GM19043 (cell line): ENCODE measurements around the gene TSPAN7.

Source experiments
- ATAC-seq: cut with Tn5 transposase; IDR thresholded peaks from one replicate; pipeline ENCODE4 v1.9.1; 2021; ENCODE audit warnings: low read depth; ENCODE audit not compliant: unreplicated experiment

TSPAN7 gene

DNA sequence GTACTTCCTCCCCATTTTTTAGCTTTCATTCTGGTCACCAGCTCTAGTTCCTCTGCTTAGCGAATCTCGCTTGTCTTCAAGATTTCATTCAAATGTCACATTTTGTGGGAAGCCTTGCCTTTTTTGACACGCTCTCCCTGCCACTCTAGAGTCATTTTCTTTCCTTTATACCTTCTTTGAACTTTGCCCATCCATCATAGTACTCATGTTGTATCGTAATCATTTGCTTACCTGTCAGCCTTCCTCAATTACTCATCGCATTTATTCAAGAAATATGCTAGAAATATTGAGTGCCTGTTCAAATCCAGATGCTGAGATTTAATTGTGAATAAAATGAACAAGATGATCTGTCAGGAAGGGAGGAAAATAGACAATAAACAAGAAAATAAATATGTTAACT lies 21.8 kb downstream of the TSPAN7 start:
- no peak for ATAC-seq

DNA sequence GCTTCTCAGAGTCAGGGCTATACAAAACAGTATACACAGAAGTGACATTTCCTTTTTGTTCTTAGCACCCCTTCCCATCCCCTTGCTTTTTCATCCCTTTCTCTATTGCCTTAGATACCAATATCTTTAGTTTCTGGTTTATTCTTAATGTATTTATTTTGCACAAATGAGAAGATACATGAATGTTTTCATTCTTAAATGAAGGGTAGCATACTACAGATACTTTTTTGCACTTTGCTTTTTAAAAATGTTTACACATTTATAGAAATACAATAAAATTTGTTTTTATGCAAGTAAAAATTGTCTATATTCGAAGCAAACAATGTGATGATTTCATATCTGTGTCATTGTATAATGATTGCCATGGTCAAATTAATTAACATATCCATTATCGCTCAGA lies 33.1 kb downstream of the TSPAN7 start:
- ATAC-seq = no peak

DNA sequence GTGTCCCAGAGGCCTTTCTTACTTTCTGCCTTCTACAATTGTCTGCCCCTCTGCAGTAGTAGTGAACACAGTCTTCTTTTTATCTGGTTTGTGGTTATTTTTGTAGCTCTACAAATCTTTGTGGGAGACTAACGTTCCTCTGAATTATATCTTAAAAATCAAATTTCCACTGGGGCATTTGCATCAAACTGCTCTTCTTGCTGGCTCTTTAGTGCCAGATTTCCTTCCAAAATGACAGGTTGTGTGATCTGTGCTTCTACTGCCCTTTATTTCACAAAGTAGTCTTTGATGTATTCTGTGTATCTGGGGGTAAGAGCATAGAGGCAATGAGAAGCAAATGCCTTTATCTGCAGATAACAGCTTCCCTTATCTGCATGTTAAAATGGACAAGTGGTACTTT lies 34.5 kb downstream of the TSPAN7 start:
- no peak for ATAC-seq

DNA sequence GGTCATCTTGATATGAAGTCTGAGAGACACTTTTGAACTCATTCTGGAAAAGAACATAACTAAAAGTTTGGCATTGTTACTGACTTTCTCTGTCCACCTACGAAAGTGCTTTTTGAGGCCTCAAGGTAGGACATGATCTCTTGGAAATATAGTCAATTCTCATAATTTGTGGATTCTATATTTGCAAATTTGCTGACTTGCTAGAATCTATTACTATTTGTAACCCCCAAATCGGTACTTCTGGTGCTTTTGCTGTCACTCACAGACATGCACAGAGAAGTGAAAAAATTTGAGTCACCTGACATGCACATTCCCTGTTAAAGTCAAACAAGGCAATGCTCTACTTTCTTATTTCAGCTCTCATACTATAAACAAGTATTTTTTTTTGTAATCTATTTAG lies 35.6 kb downstream of the TSPAN7 start:
- no peak for ATAC-seq

DNA sequence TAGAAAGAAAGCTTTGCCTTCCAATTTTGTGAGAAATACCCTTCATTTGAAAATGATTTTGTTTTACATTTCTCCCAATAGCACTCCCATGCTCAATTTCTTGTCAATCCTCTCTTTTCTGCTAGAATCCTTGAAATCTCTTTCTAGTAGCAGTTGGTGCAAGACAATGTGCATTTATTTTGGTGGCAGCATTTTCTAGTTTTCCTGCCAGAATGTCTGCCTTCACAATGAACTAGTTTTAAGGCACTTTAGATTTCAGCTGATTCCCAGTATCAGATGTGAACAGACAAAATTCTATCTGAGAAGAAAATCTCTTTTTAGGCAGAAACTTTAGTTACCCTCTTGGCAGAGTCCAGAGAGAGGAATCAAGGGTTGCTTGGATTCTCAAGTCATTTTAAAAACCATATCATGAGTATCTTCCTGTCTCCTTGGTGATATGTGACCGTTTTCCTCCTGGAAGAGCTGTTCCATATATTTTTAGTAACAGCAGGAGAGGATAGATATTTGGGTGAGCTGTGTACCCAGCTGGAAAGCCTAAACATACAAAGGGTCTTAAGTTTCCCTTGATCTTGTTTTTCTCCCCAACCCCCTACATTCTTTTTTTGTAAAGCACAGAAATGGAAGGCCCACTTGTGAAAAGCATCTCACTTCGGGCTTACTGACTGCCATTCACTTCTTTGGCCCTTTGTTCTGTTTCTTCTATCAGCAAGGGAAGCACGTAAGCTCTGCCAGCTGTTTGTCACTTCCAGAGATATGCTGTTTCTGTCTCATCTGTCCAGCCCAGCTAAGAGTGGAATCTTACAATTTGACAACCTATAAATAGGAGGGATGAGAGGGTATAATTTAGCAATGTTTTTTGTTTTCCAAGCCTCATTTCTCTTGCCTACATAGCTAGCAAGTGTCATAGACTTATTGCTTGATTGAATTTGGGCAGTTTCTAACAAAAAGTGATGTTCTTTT lies 38.7 kb downstream of the TSPAN7 start:
- no peak for ATAC-seq

DNA sequence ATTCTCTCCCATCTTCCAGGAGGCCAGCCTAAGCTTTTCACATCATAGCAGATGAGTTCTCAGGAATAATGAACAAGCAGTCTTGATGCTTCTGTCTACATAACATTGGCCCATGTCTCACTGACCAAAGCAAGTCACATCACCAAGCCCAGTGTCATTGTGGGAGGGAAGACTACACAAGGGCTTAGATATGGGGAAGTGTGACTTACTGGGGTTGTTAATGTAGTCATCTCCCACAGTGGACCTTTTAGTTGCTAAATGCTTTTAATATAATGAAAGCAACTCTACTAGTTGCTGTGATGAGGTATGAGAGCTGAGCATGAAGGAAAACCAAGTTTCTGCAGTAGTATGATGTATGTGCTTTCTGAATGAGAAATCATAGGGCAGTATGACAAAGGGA lies 40.5 kb downstream of the TSPAN7 start:
- no peak for ATAC-seq

DNA sequence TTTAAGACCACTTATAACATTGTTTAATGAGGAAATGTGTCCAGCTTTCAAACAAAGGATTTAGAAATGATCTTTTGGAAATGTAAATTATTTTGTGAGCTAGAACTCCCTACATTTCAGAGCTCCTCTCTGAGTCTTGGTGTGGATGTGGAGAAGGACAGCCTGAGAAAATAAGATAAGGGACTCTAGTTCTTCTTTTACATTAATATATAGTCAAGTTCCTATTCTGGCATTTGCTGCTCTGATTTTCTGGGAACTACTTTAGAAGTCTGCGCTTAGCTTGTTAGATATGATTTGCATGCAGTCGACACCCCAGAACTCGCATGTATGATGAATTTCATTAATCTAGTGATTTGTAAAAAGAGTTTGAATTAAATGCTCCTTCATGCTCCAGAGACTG lies 45.5 kb downstream of the TSPAN7 start:
- ATAC-seq = no peak

DNA sequence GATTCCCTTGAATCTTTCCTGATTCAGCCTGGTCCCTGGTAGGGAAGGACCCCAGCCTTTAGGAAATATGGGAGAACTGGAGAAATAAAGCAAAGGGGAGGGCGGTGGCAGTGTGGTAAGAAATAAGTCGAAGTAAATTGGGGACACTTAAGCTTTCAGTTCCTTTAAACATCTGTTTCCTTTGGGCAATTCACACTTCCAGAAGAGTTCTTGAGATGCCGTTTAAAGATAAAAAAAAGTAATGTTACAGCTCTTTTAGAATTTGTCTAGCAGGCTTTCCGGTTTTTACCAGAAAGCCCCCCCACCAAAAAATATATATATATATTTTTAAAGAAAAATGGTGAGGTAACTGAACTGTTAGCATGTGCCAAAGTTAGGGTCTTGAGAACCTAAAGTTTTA lies 46.6 kb downstream of the TSPAN7 start:
- no peak for ATAC-seq

DNA sequence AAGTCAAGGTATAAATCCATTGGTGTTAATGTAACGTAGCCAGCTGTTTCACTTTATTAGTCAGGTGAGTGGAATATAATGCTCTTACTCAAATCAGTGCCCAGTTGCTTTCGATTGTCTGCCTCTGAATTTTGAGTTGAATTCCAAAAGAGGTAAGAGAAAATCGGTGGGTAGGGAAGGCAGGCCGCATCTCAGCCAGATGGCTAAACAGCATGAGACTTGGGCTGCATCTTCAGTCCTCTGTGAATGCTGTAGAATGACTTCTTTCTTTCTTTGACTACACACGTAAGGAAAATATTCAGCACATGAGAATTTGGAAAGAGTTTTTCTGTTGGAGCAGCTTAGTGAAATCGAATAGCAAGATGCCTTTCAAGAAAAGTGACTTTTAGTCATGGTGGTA lies 49.5 kb downstream of the TSPAN7 start:
- ATAC-seq = no peak

DNA sequence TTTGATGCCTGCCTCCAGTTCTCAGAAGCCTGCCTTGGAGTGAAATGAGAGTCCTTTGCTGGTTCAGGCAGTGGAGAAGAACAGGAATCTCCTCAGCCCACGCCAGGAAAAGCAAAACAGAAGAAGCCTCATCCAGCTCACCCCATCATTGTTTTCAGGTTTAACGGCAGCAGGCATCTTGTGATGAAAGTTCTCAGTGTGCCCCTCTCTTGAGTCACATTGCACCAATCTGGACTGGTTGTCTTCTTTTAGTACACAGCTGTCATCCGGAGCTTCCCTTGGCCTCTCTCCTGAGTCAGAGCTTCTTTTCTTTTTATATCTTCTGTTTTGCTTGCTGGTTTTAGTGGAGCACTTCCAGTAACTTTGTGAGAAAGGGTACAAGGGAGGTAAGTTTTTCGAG lies 50.9 kb downstream of the TSPAN7 start:
- ATAC-seq = no peak

DNA sequence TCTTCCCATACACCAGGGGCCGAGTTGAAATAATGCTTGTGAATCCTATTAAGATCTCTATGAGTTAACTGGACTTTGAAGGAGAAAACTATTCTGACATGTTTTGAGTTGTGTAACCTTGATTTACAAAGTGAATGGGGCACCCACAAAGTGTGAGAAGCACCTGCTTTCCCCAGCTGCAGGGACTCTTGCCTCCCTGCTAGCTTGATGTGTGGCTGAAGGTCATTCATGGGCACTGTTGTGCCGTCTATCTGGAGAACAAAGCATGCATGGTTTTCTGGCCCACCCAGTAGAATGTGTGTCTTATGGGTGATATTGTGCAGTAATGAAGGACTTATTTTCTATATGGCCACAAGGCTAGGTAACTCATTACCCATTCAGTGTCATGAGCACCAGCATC lies 53.1 kb downstream of the TSPAN7 start:
- ATAC-seq = no peak

DNA sequence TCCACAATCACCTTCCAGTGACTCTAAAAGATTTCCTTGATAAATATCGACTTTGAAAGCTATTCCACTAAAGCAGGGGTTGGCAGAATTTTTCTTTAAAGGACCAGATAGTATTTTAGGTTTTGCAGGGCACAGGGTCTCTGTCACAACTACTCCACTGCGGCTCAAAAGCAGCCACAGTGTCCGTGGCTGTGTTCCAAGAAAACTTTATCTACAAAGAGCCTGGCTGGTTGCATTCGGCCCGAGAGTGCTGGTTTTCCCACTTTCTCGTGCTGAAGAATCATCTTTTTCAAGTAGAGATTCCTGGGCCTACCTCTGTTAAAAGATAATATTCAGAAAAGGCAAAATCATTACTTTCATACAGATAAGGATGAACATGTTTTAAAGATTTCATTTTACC lies 55.6 kb downstream of the TSPAN7 start:
- no peak for ATAC-seq

DNA sequence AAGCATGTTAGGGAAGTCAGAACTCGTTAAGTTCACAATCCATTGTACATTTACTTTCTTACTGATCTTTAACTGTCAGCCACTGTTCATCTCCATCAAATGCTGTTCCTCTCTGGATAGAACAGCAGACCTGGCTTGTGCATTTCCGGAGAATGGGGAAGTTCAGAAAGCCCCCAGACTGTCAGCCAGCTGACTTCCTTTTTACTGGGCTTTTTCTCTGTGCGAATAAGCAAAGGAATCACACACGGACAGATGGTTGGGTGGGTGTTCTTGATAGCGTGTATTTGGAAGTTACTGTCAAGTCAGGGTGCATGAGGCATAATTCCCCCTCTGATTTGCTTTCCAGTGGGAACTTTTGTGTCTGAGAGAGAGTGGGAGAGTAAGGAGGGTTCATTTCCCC lies 56.8 kb downstream of the TSPAN7 start:
- no peak for ATAC-seq

DNA sequence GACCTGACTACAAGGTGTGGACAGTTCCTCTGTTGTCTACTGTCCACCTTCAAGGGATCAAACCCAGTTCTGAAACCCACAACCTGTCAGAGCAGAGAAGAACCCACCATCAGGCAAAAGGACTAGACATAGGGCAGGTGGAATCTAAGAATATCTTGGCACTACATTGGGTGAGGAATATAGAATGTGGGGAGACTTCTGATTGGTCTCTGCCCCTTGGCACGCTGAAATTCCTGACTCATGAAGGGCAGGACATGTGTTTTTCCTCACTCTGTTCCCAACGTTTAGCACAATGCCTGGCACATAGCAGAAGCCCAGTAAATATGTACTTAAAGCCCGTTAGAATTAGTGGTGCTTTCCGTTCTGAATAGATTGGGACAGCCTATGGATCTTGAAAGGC lies 59.3 kb downstream of the TSPAN7 start:
- no peak for ATAC-seq

DNA sequence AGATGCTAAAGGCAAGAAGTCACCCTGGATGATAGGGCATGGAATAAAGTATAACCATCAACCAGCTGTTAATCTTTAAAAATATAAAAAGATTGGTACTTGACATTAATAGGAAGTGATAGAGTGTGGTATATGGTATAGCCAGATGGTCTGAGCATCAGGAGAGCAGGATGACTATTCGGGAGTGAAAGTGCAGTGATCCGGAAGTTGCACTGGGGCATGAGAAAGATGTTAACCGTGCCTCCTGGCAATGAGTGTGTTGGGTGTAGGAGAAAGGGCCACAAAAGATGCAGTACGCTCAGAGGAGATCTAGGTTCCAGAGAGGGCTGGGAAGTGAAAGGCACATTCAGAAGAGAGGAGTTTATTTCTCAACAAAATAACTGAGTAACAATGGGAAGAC lies 65.0 kb downstream of the TSPAN7 start:
- ATAC-seq = no peak

DNA sequence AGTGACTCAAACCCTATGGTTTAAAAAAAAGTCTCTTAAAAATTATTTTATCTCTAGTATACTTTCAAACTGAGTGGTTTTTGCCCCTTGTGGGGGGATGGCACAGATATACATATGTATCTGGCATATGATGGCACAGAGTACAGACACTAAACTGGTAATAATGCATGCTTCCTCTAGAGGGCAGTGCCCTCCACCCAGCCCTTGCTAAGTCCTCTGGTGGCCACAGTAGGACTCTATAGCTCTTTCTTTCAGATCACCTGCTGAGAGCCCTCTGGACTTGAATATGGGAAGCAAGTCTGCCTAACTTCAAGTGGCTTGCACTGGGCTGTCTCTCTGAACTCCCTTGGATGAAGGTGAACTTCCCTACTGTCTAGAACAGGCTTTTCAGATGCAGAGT lies 66.3 kb downstream of the TSPAN7 start:
- peak; percentile 68 for ATAC-seq

DNA sequence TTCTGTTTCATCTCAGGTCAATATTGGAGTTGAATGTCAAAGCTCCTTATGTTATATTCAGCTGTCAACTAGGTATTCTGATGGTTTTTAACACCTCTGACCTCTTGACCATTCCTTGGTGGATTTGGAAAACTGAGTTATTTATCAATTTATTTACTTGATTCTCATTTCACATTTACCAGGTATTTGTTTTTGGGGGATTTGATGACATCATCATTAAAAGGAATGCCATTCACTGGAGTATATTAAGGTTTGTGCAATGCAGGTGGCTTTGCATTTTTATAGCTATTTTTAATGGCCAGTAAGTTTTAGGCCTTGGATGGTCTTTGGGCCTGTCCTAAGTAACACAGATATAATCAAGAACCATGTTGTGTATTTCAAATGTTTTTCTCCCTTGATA lies 67.2 kb downstream of the TSPAN7 start:
- no peak for ATAC-seq

DNA sequence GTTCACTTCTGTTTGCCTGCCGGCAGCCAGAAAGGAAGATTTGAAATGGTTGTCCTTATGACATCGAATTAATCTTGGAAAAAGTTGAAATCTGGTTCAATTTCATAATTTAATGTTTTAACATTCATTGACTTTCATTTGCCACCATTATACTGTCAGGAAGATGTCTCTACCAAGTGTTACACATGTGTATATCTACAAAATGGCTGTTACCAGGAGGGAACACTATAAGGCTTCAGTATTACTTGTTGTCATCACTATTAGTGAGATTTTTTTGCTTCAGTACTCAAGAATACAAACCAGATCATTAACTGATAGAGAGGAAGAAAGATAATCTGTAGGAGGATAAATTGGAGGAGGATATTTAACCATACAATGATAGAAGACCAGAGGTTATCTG lies 71.2 kb downstream of the TSPAN7 start:
- ATAC-seq = no peak

DNA sequence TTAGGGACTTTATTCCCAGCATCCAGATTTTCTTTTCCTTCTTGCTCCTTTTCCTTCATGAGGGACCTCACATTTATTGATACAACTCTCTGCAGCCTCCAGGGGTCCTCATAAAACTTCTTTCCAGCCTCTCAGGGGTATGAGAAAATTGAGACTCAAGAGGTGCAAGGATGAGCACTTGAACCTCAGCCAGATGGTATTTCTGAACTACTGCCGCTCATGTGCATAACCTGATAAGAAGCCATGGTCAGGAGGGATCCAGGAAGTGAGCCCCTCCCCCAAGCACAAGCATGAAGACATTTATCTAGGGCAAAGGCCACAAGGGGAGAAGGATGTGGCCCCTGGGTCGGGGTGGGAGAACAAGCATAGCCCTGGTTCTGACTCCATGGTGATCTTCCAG lies 73.3 kb downstream of the TSPAN7 start:
- no peak for ATAC-seq

DNA sequence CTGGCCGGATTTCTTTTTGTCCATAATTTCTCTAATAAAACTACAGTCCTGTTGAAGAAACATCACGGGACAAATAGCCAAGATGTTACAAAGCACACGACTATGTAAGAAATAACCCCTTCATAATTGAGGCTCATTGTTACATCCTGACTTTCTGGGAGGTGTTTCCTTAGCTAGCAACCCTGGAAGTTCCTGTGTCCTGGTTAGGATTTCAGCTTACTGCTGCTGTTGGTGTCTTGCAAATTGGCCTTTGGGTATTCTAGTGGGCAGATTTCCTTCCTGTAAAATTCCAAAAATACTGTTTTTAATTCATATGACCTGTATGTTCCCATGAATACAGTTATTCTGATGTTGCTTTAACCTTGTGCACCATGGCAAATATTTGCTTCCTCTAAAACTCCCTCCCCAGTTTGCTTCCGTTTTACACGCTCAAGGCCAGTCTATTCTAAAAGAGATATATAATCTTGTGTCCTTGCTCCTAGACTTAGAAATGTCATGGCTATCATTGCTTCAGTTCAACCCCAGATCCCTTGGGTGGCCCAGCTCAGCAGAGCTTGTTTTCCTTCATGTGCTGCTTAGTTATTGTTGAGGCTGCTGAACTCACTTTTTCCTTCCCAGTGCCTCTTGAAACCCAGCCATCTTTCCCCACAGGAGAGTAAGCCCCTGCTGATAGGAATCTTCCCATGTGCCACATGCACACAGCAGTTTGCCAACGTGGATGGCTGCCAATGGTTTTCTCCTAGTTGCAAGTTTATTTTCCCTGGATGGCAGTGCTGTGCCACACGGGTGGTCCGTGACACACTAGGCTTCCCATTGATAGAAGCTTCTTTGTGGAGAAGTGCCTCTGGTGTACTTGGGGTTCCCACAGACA lies 75.8 kb downstream of the TSPAN7 start:
- no peak for ATAC-seq

DNA sequence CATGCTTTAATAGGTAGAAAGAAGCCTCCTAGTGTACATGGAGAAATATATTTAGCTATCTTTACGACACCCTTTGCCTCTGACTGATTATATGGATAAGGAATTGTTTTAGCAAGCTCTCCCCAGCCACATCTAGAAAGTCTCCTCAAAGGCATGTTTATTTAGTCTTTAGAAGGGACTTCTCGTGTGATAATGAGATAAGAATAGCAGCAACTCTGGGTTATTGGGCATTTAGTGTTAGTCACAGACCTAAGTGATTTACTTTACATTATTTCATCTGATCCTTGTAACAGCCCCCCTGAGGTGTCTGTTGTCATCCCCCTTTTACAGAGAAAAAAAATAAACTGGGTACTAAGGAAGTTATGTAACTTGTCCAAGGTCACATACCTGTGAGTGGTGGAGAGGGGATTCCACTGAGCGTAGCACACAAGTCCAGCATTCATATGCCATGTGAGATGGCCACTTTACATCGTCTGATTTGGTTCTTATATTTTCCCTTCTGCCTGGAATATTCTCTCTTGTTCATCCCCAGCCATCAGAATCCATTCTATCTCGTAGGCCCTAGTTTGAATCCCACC lies 77.7 kb downstream of the TSPAN7 start:
- no peak for ATAC-seq
